OCI-LY7 (cell line): ENCODE measurements around the gene CPNE5.
A peak's percentile ranks its signal among the peaks of the same experiment; 100 is the strongest.

Experiments used
- EZH2phosphoT487 ChIP-seq: fragments of 200-600 bp; sonication (generic); IDR thresholded peaks from 2 replicates; pipeline ENCODE4 v1.6.1; 2018; ENCODE audit warnings: low read depth, borderline replicate concordance, mild to moderate bottlenecking, mixed run types, antibody characterized with exemption, low read length, moderate library complexity, mixed read lengths
- TF ChIP-seq, protein P1 (sequence below): fragments of 200-600 bp; sonication (generic); conservative IDR thresholded peaks from 2 replicates; pipeline ENCODE4 v1.5.1; 2014; ENCODE audit warnings: mild to moderate bottlenecking, antibody characterized with exemption, low read length, moderate library complexity, mixed read lengths

DNA sequence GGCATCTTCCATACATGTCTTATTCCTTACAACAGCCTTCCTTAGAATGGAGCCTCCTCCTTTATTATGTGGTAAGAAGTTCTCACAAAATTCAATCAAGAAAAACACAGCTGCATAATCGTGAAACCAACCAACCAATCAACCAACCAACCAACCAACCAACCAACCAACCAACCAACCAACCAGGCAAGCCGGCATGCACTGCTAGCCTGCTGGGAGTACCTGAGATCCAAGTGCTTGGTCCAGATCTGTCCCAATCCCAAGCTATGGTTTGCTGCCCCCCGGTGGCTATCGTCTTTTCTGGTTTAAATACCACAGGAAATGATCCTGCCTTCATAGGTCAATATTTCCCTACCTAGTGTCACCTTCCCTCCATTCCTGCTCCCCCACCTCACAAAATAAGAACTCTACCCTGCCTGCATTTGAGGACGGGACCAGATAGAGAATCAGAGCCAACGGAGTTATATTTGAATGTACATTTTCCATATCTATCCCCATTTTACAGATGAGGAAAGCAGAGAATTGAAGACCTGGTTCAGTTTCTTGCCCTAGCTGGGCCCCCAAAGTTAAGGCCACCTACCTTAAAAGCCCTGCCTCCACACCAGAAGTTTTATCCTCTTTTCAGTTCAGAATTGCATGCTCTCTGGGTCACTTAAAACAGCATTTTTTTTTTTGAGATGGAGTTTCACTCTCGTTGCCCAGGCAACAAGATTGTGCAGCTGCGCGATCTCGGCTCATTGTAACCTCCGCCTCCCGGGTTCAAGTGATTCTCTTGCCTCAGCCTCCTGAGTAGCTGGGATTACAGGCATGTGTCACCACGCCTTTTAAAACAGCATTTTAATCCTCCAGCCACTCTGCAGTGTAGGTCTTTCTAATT lies 114.5 kb downstream of the CPNE5 start:
- TF ChIP-seq, protein P1, sequence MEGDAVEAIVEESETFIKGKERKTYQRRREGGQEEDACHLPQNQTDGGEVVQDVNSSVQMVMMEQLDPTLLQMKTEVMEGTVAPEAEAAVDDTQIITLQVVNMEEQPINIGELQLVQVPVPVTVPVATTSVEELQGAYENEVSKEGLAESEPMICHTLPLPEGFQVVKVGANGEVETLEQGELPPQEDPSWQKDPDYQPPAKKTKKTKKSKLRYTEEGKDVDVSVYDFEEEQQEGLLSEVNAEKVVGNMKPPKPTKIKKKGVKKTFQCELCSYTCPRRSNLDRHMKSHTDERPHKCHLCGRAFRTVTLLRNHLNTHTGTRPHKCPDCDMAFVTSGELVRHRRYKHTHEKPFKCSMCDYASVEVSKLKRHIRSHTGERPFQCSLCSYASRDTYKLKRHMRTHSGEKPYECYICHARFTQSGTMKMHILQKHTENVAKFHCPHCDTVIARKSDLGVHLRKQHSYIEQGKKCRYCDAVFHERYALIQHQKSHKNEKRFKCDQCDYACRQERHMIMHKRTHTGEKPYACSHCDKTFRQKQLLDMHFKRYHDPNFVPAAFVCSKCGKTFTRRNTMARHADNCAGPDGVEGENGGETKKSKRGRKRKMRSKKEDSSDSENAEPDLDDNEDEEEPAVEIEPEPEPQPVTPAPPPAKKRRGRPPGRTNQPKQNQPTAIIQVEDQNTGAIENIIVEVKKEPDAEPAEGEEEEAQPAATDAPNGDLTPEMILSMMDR, result peak; percentile 79
- TF ChIP-seq EZH2phosphoT487, result no peak
